Adrenal gland (tissue), 12 donors: ENCODE measurements around the gene IDH3B. TPM values are rescaled to one million over a fixed set of nuclear protein-coding genes. Genes with fewer than 3 reads are reported as not detected.

Source experiments
- DNase-seq, 7 donors: peaks; one replicate each; pipeline ENCODE4 v3.0.0-alpha.2; 2019 to 2020
- H3K27ac ChIP-seq, 5 donors: fragments of 200-600 bp; sonication (generic) in 4 of 5; 1 replicate in 3 of 5; 2 replicates in 2 of 5; pipeline versions ENCODE4 v1.5.1 to v1.8.0; 2016 to 2020; ENCODE audit warnings: mild to moderate bottlenecking in 1 of 5
- H3K27me3 ChIP-seq: fragments of 200-600 bp; 2 replicates; pipeline ENCODE4 v1.8.0; 2021
- H3K36me3 ChIP-seq, 2 donors: fragments of 200-600 bp; replicated peaks in 1 of 2; 1 replicate in 1 of 2; 2 replicates in 1 of 2; pipeline versions ENCODE4 v1.5.1 to v1.8.0; 2018 to 2022
- H3K4me1 ChIP-seq, 2 donors: fragments of 200-600 bp; replicated peaks in 1 of 2; 1 replicate in 1 of 2; 2 replicates in 1 of 2; pipeline versions ENCODE4 v1.5.1 to v1.8.0; 2018 to 2021
- H3K4me3 ChIP-seq, 4 donors: fragments of 200-600 bp; sonication (generic) in 3 of 4; one replicate each; pipeline ENCODE4 v1.5.1; 2016 to 2018
- H3K9me3 ChIP-seq, 3 donors: fragments of 200-600 bp; sonication (generic) in 1 of 3; replicated peaks in 1 of 3; 1 replicate in 2 of 3; 2 replicates in 1 of 3; pipeline versions ENCODE4 v1.5.1 to v1.8.0; 2016 to 2021
- CTCF ChIP-seq, 6 experiments: fragments of 450-650 bp in 4 of 6; fragments of 200-600 bp in 2 of 6; sonication (generic) in 1 of 6; IDR thresholded peaks; 1 replicate in 5 of 6; 2 replicates in 1 of 6; pipeline versions ENCODE4 v1.5.1 to v1.8.0; 2016 to 2021; ENCODE audit warnings: antibody characterized with exemption in 6 of 6, mild to moderate bottlenecking in 2 of 6, moderate library complexity in 1 of 6
- POLR2A ChIP-seq, 2 donors: fragments of 450-650 bp; IDR thresholded peaks; one replicate each; pipeline ENCODE4 v1.6.1; 2017; ENCODE audit warnings: antibody characterized with exemption in 2 of 2, mild to moderate bottlenecking in 2 of 2, moderate library complexity in 1 of 2
- WGBS, 4 donors: extraction: QIAGEN DNeasy Blood & Tissue Kit in 2 of 4; methylation state at CpG; one replicate each; pipeline versions ENCODE4 v1.1.5 to v1.1.7; 2013 to 2017; 5-methylcytosine and 5-hydroxymethylcytosine counted together
- intact Hi-C, 2 donors: fragments of 100-400 bp; cut with DNase I; formaldehyde crosslinking; loops; one replicate each; pipeline versions ENCODE4 v1.14.1 to v1.15.0; 2022 to 2023
- polyA plus RNA-seq, 3 donors: library from polyadenylated mRNA; stranded (reverse); fragments of 200-250 nt in 2 of 3; fragments of 350-450 nt in 1 of 3; fragmentation: Illumina TruSeq in 1 of 3; extraction: RNeasy Lipid Tissue Mini Kit (QIAGEN cat#74804) in 1 of 3; gene quantifications; one replicate each; pipeline ENCODE4 v1.2.3, GENCODE V29; 2013 to 2014
- total RNA-seq, 9 donors: library from RNA; depleted of rRNA in 4 of 9; stranded (reverse); fragments of >200 nt in 4 of 9; fragments of 120-200 nt in 1 of 9; fragmentation: NEBNext Ultra II Directional in 1 of 9; extraction: Animal tissue kit (Norgen Biotek cat#: 25700) in 1 of 9; gene quantifications; one replicate each; pipeline versions ENCODE4 v1.1.0 to v1.2.4, GENCODE V29; 2013 to 2023
- donor health status: healthy with polysubstance abuse.
- donor health status: Bipolar disorder and iron deficiency.
- donor health status: DM: yes; HTN: yes; CAD: no.
- donor health status: DM: no; HTN: no; CAD: no.
- donor health status: DM: no; HTN: no; CAD: no.
- donor health status: DM: yes; HTN: yes; CAD: no.

Gene IDH3B
- total and polyA plus RNA-seq, 12 donors = 79.0 to 220 (median 111) TPM

- H3K4me3 ChIP-seq = no peak overlapping the region
- 83 to 94% (median 88%) methylated on average over 4 to 9 of the region's 9 CpGs for WGBS, 4 donors
- no peak for TF ChIP-seq POLR2A (IDR thresholded peaks at IDR 0.05)
- no peak for TF ChIP-seq CTCF (IDR thresholded peaks at IDR 0.05)
- no peak for DNase-seq
- no peaks in the 10 kb centered on the region for H3K4me1 ChIP-seq
- no peak overlapping the region for H3K27ac ChIP-seq
- H3K36me3 ChIP-seq = no peaks in the 10 kb centered on the region
- H3K27me3 ChIP-seq = no peaks in the 10 kb centered on the region
- no peaks in the 10 kb centered on the region for H3K9me3 ChIP-seq
- intact Hi-C loops = no loop called here
Observed at GRCh38 chr20:2708665-2709064, 44.6 kb upstream of the IDH3B start.

- no peak for DNase-seq
- H3K27ac ChIP-seq = no peak overlapping the region
- no peaks in the 10 kb centered on the region for H3K36me3 ChIP-seq
- no peaks in the 10 kb centered on the region for H3K27me3 ChIP-seq
- intact Hi-C loops = no loop called here
- TF ChIP-seq POLR2A (IDR thresholded peaks at IDR 0.05) = no peak
- TF ChIP-seq CTCF (IDR thresholded peaks at IDR 0.05) = no peak
- no peak overlapping the region for H3K4me3 ChIP-seq
- 86 to 93% (median 88%) methylated on average over 3 to 5 of the region's 5 CpGs for WGBS, 4 donors
- no peaks in the 10 kb centered on the region for H3K4me1 ChIP-seq
- H3K9me3 ChIP-seq = no peaks in the 10 kb centered on the region
Observed at GRCh38 chr20:2708073-2708415, 44.0 kb upstream of the IDH3B start.

GRCh38 chr20:2707353-2708072, 43.5 kb upstream of the IDH3B start:
- intact Hi-C loops = no loop called here
- H3K9me3 ChIP-seq = no peaks in the 10 kb centered on the region
- H3K27ac ChIP-seq = no peak overlapping the region
- H3K27me3 ChIP-seq = no peaks in the 10 kb centered on the region
- no peak for DNase-seq
- TF ChIP-seq POLR2A (IDR thresholded peaks at IDR 0.05) (no peak), CTCF (IDR thresholded peaks at IDR 0.05) (no peak)
- H3K4me1 ChIP-seq = no peaks in the 10 kb centered on the region
- H3K4me3 ChIP-seq = no peak overlapping the region
- no peaks in the 10 kb centered on the region for H3K36me3 ChIP-seq
- WGBS, 4 donors = 73 to 88% (median 81%) methylated on average over 9 to 12 of the region's 12 CpGs

GRCh38 chr20:2706688-2707352, 42.8 kb upstream of the IDH3B start:
- no peak for DNase-seq
- no peaks in the 10 kb centered on the region for H3K36me3 ChIP-seq
- H3K27me3 ChIP-seq = no peaks in the 10 kb centered on the region
- intact Hi-C loops = no loop called here
- no peaks in the 10 kb centered on the region for H3K4me1 ChIP-seq
- no peak overlapping the region for H3K4me3 ChIP-seq
- H3K9me3 ChIP-seq = no peaks in the 10 kb centered on the region
- TF ChIP-seq POLR2A (IDR thresholded peaks at IDR 0.05) = no peak
- no peak for TF ChIP-seq CTCF (IDR thresholded peaks at IDR 0.05)
- 69 to 77% (median 73%) methylated on average over 5 to 6 of the region's 6 CpGs for WGBS, 4 donors
- H3K27ac ChIP-seq = no peak overlapping the region
